ENCODE measurements around the gene VEGFD.

DNA sequence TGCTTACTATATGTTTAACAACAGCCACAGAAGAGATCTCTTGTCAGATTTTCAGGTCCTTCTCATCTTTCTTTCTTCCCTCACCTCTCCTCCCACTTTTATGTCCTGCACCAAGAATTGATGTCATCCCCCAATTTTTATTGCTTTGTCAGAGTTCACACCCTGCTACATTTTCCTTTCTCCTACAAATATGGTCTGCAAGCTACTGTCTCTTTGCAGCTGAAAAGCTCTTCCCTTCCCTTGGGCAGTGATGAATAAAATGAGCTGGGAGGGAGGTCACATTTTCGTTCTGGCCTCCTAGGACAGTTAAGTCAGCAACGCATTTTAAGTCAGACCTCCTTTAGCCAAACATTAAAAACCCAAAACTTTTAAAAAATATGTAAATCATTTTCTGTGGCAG, 26.7 kb upstream of the VEGFD start:
- TF ChIP-seq, protein P1, sequence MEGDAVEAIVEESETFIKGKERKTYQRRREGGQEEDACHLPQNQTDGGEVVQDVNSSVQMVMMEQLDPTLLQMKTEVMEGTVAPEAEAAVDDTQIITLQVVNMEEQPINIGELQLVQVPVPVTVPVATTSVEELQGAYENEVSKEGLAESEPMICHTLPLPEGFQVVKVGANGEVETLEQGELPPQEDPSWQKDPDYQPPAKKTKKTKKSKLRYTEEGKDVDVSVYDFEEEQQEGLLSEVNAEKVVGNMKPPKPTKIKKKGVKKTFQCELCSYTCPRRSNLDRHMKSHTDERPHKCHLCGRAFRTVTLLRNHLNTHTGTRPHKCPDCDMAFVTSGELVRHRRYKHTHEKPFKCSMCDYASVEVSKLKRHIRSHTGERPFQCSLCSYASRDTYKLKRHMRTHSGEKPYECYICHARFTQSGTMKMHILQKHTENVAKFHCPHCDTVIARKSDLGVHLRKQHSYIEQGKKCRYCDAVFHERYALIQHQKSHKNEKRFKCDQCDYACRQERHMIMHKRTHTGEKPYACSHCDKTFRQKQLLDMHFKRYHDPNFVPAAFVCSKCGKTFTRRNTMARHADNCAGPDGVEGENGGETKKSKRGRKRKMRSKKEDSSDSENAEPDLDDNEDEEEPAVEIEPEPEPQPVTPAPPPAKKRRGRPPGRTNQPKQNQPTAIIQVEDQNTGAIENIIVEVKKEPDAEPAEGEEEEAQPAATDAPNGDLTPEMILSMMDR (IDR thresholded peaks at IDR 0.05; ENCODE audit: low read length) = no peak
- TF ChIP-seq EZH2phosphoT487 (IDR thresholded peaks at IDR 0.05; ENCODE audit: low read length) (no peak), EZH2 (optimal IDR thresholded peaks at IDR 0.05; ENCODE audit: low read depth, low read length) (no peak)
